NT2/D1 (cell line): ENCODE measurements around the gene LIMA1.
"Not testable (repeated sequence)": the region's sequence is repeated elsewhere in the genome, so short reads cannot be mapped to it uniquely, and the experiment has no call there.

ENCODE experiments used
- DNase-seq: peaks from one replicate; pipeline ENCODE4 v3.0.0-alpha.2; 2011; ENCODE audit warnings: low read depth, low spot score
- H3K27me3 ChIP-seq: 2 replicates; pipeline ENCODE4 v1.6.0; 2011; ENCODE audit warnings: mild to moderate bottlenecking; ENCODE audit not compliant: insufficient read length, insufficient read depth
- H3K36me3 ChIP-seq: 2 replicates; pipeline ENCODE4 v1.6.1; 2011; ENCODE audit warnings: mild to moderate bottlenecking, low read length, mixed read lengths; ENCODE audit not compliant: insufficient read depth, insufficient read length
- H3K4me1 ChIP-seq: 2 replicates; pipeline ENCODE4 v1.5.1; 2011; ENCODE audit not compliant: insufficient read depth, insufficient read length
- H3K4me3 ChIP-seq: 2 replicates; pipeline ENCODE4 v1.5.1; 2011; ENCODE audit warnings: low read depth; ENCODE audit not compliant: insufficient read length
- H3K9ac ChIP-seq: 2 replicates; pipeline ENCODE4 v1.6.0; 2011; ENCODE audit warnings: low read depth; ENCODE audit not compliant: insufficient read length
- H3K9me3 ChIP-seq: 2 replicates; pipeline ENCODE4 v1.5.1; 2011; ENCODE audit warnings: mild to moderate bottlenecking, low read length; ENCODE audit not compliant: insufficient read depth
- SUZ12 ChIP-seq: IDR thresholded peaks from 2 replicates; pipeline ENCODE4 v1.6.1; 2011; ENCODE audit not compliant: insufficient read length, insufficient read depth; ENCODE audit errors: extremely low read depth
- YY1 ChIP-seq: IDR thresholded peaks from 2 replicates; pipeline ENCODE4 v1.6.1; 2011; ENCODE audit not compliant: insufficient read length, insufficient read depth
- ZNF274 ChIP-seq: IDR thresholded peaks from 2 replicates; pipeline ENCODE4 v1.6.1; 2011; ENCODE audit warnings: mild to moderate bottlenecking, low read depth, low read length

Gene LIMA1

DNA sequence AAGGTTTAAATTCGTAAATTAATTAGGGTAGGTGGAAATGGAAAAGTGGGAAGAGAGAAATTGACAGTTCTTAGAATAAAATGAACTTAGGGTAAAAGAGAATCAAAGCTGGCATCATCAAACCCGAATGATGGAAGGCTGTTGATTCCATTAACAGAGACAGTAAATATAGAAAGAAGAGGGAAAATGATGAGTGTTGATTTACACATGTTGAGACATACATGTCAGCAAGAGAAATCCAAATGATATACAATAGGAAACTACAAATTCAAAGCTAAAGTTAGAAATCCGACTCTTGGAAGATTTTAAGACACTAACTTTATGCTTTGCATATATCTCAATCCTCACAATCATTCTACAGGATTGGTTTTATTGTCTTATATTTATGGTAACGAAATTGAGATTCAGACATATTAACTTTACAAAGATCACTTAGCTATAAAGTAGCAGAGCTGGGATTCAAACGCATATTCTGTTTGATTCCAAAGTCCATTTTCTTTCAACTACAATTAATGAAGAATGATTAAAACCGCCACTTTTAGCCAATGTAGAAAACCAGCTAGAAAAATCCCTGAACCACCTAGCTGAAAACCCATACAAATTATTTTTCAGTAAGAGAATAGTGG lies 30.2 kb downstream of the LIMA1 start:
- H3K27me3 ChIP-seq: no peaks in the 10 kb centered on the region
- H3K9me3 ChIP-seq: no peaks in the 10 kb centered on the region
- no peaks in the 10 kb centered on the region for H3K36me3 ChIP-seq
- peaks cover 3% of the 10 kb centered on the region for H3K4me1 ChIP-seq
- H3K9ac ChIP-seq: no peak overlapping the region
- TF ChIP-seq ZNF274 (no peak), SUZ12 (no peak), YY1 (no peak)
- no peak overlapping the region for H3K4me3 ChIP-seq
- no peak for DNase-seq

DNA sequence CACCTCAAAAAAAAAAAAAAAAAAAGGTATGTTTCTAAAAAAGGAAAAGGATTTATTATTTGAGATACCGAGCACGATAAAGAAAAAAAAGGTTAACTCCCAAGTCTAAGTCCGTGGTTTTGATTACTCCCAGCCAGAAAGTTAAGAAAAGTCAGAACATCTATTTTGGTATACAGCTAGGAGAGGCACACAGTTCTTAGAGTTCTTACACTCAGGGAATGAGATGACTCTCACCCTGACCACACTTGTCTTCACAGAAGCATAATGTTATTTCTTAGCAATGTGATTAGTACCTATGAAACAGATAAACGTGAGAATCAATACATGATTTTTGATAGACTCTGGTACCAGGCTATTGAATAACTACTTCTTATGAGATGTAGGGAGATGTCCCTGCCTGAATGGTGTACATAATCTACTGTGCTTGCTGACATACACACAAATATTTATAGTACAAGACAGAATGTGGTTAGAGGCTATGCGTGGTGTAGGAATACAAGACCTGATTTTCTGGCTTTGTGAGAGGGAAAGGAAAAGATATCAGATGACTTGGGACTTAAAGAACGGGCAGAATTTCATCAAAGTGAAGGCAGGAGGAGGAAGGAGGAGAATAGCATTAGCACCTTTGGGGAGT lies 31.6 kb downstream of the LIMA1 start:
- H3K9ac ChIP-seq: no peak overlapping the region
- H3K27me3 ChIP-seq: no peaks in the 10 kb centered on the region
- no peak for TF ChIP-seq YY1
- TF ChIP-seq ZNF274: no peak
- TF ChIP-seq SUZ12: no peak
- no peaks in the 10 kb centered on the region for H3K9me3 ChIP-seq
- no peak overlapping the region for H3K4me3 ChIP-seq
- H3K4me1 ChIP-seq: peaks cover 3% of the 10 kb centered on the region
- no peaks in the 10 kb centered on the region for H3K36me3 ChIP-seq
- no peak for DNase-seq

GRCh38 chr12:50249464-50250182 lies 33.7 kb downstream of the LIMA1 start:
- Histone ChIP-seq H3K9ac (no peak overlapping the region), H3K27me3 (no peaks in the 10 kb centered on the region), H3K9me3 (no peaks in the 10 kb centered on the region), H3K4me3 (no peak overlapping the region), H3K4me1 (peaks cover 3% of the 10 kb centered on the region), H3K36me3 (no peaks in the 10 kb centered on the region)
- TF ChIP-seq ZNF274 (no peak), YY1 (no peak), SUZ12 (no peak)
- DNase-seq: no peak

- no peaks in the 10 kb centered on the region for H3K36me3 ChIP-seq
- no peak for DNase-seq
- H3K9me3 ChIP-seq: no peaks in the 10 kb centered on the region
- H3K9ac ChIP-seq: no peak overlapping the region
- no peak for TF ChIP-seq SUZ12
- no peak for TF ChIP-seq ZNF274
- no peak for TF ChIP-seq YY1
- peaks cover under 1% of the 10 kb centered on the region for H3K4me1 ChIP-seq
- no peaks in the 10 kb centered on the region for H3K27me3 ChIP-seq
- H3K4me3 ChIP-seq: no peak overlapping the region
These were observed 34.4 kb downstream of the LIMA1 start for GRCh38 chr12:50248883-50249282.

GRCh38 chr12:50248411-50248810 lies 34.9 kb downstream of the LIMA1 start:
- TF ChIP-seq SUZ12 (no peak), YY1 (no peak)
- Histone ChIP-seq H3K27me3 (no peaks in the 10 kb centered on the region), H3K4me1 (no peaks in the 10 kb centered on the region), H3K9ac (no peak overlapping the region), H3K9me3 (no peaks in the 10 kb centered on the region), H3K4me3 (no peak overlapping the region), H3K36me3 (no peaks in the 10 kb centered on the region)
- no peak for DNase-seq

- H3K4me3 ChIP-seq, H3K4me1 ChIP-seq, H3K9ac ChIP-seq, DNase-seq, H3K36me3 ChIP-seq, H3K9me3 ChIP-seq, H3K27me3 ChIP-seq: not testable (repeated sequence)
These were observed 35.7 kb downstream of the LIMA1 start for GRCh38 chr12:50247665-50248064.

- Histone ChIP-seq H3K4me3 (no peak overlapping the region), H3K36me3 (no peaks in the 10 kb centered on the region), H3K4me1 (no peaks in the 10 kb centered on the region), H3K27me3 (no peaks in the 10 kb centered on the region), H3K9ac (no peak overlapping the region), H3K9me3 (no peaks in the 10 kb centered on the region)
- no peak for DNase-seq
- TF ChIP-seq ZNF274: no peak
- no peak for TF ChIP-seq SUZ12
- TF ChIP-seq YY1: no peak
These were observed 36.3 kb downstream of the LIMA1 start for GRCh38 chr12:50246873-50247612.
